Central memory CD8-positive, alpha-beta T cell (primary cell): ENCODE data around the gene CNOT8.

ENCODE experiments used
- ATAC-seq: fragments of 150-1000 bp; cut with Tn5 transposase; replicated peaks from 2 replicates; pipeline ENCODE4 v1.10.0; 2022; ENCODE audit warnings: mild to moderate bottlenecking, moderate FRiP score, moderate number of reproducible peaks; ENCODE audit not compliant: poor library complexity, severe bottlenecking; ENCODE audit errors: extremely low read depth
- DNase-seq, 2 donors: peaks; one replicate each; pipeline ENCODE4 v3.0.0; 2021; ENCODE audit warnings: low spot score in 2 of 2
- H3K27ac Mint-ChIP-seq: one replicate; pipeline ENCODE4 v1.8.0; 2022; ENCODE audit warnings: low read depth, mild to moderate bottlenecking, moderate library complexity, mixed read lengths
- H3K27me3 Mint-ChIP-seq: one replicate; pipeline ENCODE4 v1.8.0; 2022; ENCODE audit warnings: mixed read lengths
- H3K36me3 Mint-ChIP-seq: one replicate; pipeline ENCODE4 v1.8.0; 2022; ENCODE audit warnings: mild to moderate bottlenecking, moderate library complexity, mixed read lengths; ENCODE audit not compliant: insufficient read depth
- H3K4me1 Mint-ChIP-seq: one replicate; pipeline ENCODE4 v1.8.0; 2022; ENCODE audit warnings: mixed read lengths
- H3K4me3 Mint-ChIP-seq: one replicate; pipeline ENCODE4 v1.8.0; 2022; ENCODE audit warnings: mild to moderate bottlenecking, moderate library complexity, mixed read lengths
- H3K9me3 Mint-ChIP-seq: one replicate; pipeline ENCODE4 v1.8.0; 2022; ENCODE audit warnings: mixed read lengths

Gene CNOT8

GRCh38 chr5:154840435-154841272, 17.8 kb upstream of the CNOT8 start:
- ATAC-seq (no peak), DNase-seq (no peak)
- H3K27ac Mint-ChIP-seq = peak overlapping the region; percentile 26
- H3K36me3 Mint-ChIP-seq = peaks cover 2% of the 10 kb centered on the region
- H3K27me3 Mint-ChIP-seq = no peaks in the 10 kb centered on the region
- H3K9me3 Mint-ChIP-seq = no peaks in the 10 kb centered on the region
- H3K4me1 Mint-ChIP-seq = no peaks in the 10 kb centered on the region
- no peak overlapping the region for H3K4me3 Mint-ChIP-seq

GRCh38 chr5:154841273-154841661, 17.2 kb upstream of the CNOT8 start:
- H3K27me3 Mint-ChIP-seq = no peaks in the 10 kb centered on the region
- DNase-seq (no peak), ATAC-seq (no peak)
- no peak overlapping the region for H3K27ac Mint-ChIP-seq
- peaks cover 2% of the 10 kb centered on the region for H3K36me3 Mint-ChIP-seq
- no peaks in the 10 kb centered on the region for H3K4me1 Mint-ChIP-seq
- no peak overlapping the region for H3K4me3 Mint-ChIP-seq
- H3K9me3 Mint-ChIP-seq = no peaks in the 10 kb centered on the region

GRCh38 chr5:154842689-154843530, 15.5 kb upstream of the CNOT8 start:
- Mint-ChIP-seq H3K36me3 (peaks cover 2% of the 10 kb centered on the region), H3K27ac (no peak overlapping the region), H3K9me3 (no peaks in the 10 kb centered on the region)

GRCh38 chr5:154844809-154845208, 13.6 kb upstream of the CNOT8 start:
- Mint-ChIP-seq H3K4me1 (no peaks in the 10 kb centered on the region), H3K4me3 (no peak overlapping the region), H3K36me3 (peaks cover 2% of the 10 kb centered on the region), H3K9me3 (no peaks in the 10 kb centered on the region), H3K27ac (no peak overlapping the region), H3K27me3 (no peaks in the 10 kb centered on the region)
- ATAC-seq (no peak), DNase-seq (no peak)

More at GRCh38 chr5:154842689-154843530, 15.5 kb upstream of the CNOT8 start:
- DNase-seq (no peak), ATAC-seq (no peak)
- Mint-ChIP-seq H3K27me3 (no peaks in the 10 kb centered on the region), H3K4me3 (no peak overlapping the region), H3K4me1 (no peaks in the 10 kb centered on the region)

- Mint-ChIP-seq H3K27me3 (no peaks in the 10 kb centered on the region), H3K36me3 (no peaks in the 10 kb centered on the region), H3K27ac (no peak overlapping the region), H3K4me3 (no peak overlapping the region), H3K9me3 (no peaks in the 10 kb centered on the region), H3K4me1 (no peaks in the 10 kb centered on the region)
- ATAC-seq (no peak), DNase-seq (no peak)
These were observed 9.1 kb upstream of the CNOT8 start for GRCh38 chr5:154849264-154849785.

GRCh38 chr5:154849791-154850201, 8.6 kb upstream of the CNOT8 start:
- H3K27ac Mint-ChIP-seq = no peak overlapping the region
- no peaks in the 10 kb centered on the region for H3K27me3 Mint-ChIP-seq
- no peak for ATAC-seq
- DNase-seq = no peak
- H3K4me3 Mint-ChIP-seq = no peak overlapping the region
- H3K36me3 Mint-ChIP-seq = no peaks in the 10 kb centered on the region
- H3K4me1 Mint-ChIP-seq = no peaks in the 10 kb centered on the region
- H3K9me3 Mint-ChIP-seq = no peaks in the 10 kb centered on the region

- no peak within 1 kb of the TSS for H3K4me3 Mint-ChIP-seq
- H3K27ac Mint-ChIP-seq = no peak within 1 kb of the TSS
- no peaks in the 10 kb centered on the region for H3K27me3 Mint-ChIP-seq
- no peaks in the 10 kb centered on the region for H3K4me1 Mint-ChIP-seq
- H3K9me3 Mint-ChIP-seq = no peaks in the 10 kb centered on the region
- no peaks in the 10 kb centered on the region for H3K36me3 Mint-ChIP-seq
- no peak for DNase-seq
- no peak for ATAC-seq
These were observed 8.0 kb upstream of the CNOT8 start, which contains the start of gene FAXDC2 for GRCh38 chr5:154850255-154851062. Gene FAXDC2 (minus strand): TSS chr5:154850603. CDS start chr5:154838178, 12,425 bp downstream.

- Mint-ChIP-seq H3K27ac (no peak overlapping the region), H3K4me1 (no peaks in the 10 kb centered on the region), H3K9me3 (no peaks in the 10 kb centered on the region), H3K36me3 (no peaks in the 10 kb centered on the region), H3K4me3 (no peak overlapping the region), H3K27me3 (no peaks in the 10 kb centered on the region)
- ATAC-seq (no peak), DNase-seq (no peak)
These were observed 7.1 kb upstream of the CNOT8 start for GRCh38 chr5:154851351-154851750.

GRCh38 chr5:154857530-154858296, 714 bp upstream of the CNOT8 start:
- H3K36me3 Mint-ChIP-seq = peaks cover 30% of the 10 kb centered on the region
- no peaks in the 10 kb centered on the region for H3K27me3 Mint-ChIP-seq
- H3K9me3 Mint-ChIP-seq = no peaks in the 10 kb centered on the region
- peak; percentile 78 to 84 for DNase-seq
- peak overlapping the region; percentile 93 for H3K4me3 Mint-ChIP-seq
- H3K4me1 Mint-ChIP-seq = peaks cover 42% of the 10 kb centered on the region
- peak; percentile 59 for ATAC-seq
- H3K27ac Mint-ChIP-seq = peak overlapping the region; percentile 98

- Mint-ChIP-seq H3K36me3 (peaks cover 38% of the 10 kb centered on the region), H3K27me3 (no peaks in the 10 kb centered on the region), H3K4me3 (peak overlapping the region; percentile 93), H3K27ac (peak overlapping the region; percentile 98), H3K9me3 (no peaks in the 10 kb centered on the region), H3K4me1 (peaks cover 50% of the 10 kb centered on the region)
- no peak for ATAC-seq
- no peak for DNase-seq
These were observed 795 bp downstream of the CNOT8 start for GRCh38 chr5:154858972-154859871.

GRCh38 chr5:154860123-154860522, 1.7 kb downstream of the CNOT8 start:
- H3K9me3 Mint-ChIP-seq = no peaks in the 10 kb centered on the region
- H3K27ac Mint-ChIP-seq = peak overlapping the region; percentile 98
- no peak for ATAC-seq
- H3K27me3 Mint-ChIP-seq = no peaks in the 10 kb centered on the region
- H3K4me3 Mint-ChIP-seq = peak overlapping the region; percentile 93
- DNase-seq = no peak
- H3K36me3 Mint-ChIP-seq = peaks cover 44% of the 10 kb centered on the region
- peaks cover 55% of the 10 kb centered on the region for H3K4me1 Mint-ChIP-seq
